ENCODE data around the gene ABCC6. TPM values are rescaled to one million over a fixed set of nuclear protein-coding genes. Genes with fewer than 3 reads are reported as not detected.
"Not testable (repeated sequence)": the region's sequence is repeated elsewhere in the genome, so short reads cannot be mapped to it uniquely, and the experiment has no call there.

Gene ABCC6
- total RNA-seq = not detected

DNA sequence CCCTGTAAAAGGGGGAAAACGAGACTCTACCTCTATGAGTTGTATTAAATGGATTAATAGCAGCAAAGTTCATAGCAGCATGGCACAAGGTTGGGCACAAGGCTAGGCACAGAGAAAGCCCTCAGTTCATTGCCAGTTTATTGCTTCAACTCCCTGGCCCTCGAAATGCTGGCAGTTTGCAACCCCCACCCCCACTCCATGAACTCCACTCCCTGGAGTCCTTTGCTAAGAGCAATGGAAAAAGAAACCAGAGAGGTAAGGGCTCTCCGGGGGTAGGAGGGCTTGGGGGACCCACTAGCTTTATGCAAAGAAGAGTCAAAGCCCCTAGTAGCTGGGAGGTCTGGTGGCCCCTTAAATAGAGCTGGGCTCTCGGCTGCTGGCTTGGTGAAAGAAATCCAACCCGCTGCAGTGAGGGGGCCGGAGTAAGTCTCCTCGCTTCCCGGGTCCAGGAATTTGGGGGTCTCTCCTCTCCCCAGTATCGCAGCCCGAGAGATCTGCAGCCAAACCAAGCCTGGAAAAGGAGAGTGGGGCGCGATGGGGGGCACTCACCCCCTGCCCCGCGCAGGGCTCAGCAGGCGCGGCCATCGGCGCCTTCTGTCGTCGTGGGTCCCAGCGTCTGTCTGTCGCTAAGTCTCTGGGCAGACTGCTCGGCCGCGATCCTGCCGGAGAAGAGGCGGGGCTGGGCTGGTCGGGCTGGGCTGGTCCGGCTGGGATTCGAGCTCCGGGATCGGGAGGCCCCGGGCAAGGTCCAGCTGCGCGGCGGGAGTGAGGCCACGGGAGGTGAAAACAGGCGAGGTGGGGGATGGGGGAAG is at the start of gene ABCC6:
Gene ABCC6, minus strand, starts transcription at position 645 of the 812 bp plus-strand sequence. Its CDS starts 60 bp downstream, at position 585.
- CTCF ChIA-PET, POLR2A ChIA-PET: not testable (repeated sequence)

DNA sequence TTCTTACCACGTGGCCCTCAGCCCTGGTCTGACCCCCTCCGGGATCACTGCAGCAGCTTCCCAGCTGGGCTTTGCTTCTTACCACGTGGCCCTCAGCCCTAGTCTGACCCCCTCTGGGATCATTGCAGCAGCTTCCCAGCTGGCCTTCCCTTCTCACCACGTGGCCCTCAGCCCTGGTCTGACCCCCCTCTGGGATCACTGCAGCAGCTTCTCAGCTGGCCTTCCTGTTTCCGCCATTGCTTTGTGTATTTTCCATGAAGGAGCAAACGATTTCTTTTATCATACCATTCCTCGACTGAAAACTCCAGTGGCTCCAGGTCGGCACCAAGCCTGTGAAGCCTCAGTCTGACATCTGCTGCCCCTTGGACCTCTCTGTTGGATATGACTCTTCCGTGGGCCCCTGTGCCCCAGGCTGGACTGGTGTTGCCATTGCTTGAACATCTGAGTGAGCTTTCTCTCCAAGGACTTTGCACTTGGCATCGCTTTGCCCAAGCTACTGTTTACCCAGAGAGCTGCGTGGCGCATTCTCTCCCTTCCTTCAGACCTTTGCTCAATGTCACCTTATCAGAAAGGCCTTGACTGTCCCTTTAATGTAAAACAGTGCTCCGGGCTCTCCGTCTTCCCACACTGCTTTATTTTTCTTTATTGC is 49.4 kb upstream of the ABCC6 start:
- POLR2A ChIA-PET, CTCF ChIA-PET: not testable (repeated sequence)

DNA sequence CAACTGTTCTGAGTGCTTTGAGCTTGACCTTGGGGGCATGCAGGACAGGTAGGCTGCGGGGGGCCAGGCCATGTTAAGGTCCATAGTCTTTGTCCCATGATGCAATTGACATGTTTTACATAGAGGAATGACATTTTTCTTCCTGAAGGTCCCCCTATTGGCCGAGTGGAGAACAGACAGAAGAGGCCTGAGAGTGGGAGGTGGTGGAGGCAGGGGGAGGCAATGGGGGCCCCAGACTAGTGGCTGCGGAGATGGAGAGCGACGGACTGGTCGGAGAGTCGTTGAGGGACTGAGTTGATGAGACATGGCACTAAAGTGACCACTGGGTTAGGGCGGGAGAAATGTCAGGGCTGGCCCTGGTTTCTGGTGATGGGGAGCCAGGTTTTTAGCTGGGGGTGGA is 48.4 kb upstream of the ABCC6 start:
- POLR2A ChIA-PET = not testable (repeated sequence)

DNA sequence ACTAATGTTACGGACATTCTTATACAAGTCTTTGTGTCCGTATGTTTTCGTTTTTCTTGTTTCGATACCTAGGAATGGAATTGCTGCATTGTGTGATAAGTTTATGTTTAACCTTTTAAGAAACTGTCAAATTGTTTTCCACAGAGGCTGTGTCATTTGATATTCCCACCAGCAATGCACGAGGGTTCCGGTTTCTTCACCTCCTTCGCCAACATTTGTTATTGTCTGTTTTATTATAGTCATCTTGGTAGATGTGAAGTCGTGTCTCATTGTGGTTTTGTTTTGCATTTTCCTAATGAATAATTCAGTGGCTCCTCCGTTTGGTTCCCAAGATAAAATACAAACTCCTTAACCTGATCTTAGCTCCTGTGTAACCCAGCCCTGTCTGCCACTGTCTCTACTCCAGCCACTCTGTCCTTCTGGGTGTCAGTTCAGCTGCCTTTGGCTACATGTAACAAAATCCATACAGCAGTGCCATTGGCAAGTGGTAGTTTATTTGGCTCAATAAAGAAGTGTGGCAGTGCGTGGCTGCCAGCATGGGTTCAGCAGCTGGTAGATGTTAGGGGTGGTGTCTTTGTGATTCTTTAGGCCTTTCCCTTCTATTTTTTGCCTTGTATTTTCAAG is 45.0 kb upstream of the ABCC6 start:
- CTCF ChIA-PET, POLR2A ChIA-PET: not testable (repeated sequence)

More for the DNA sequence above, 48.4 kb upstream of the ABCC6 start:
- CTCF ChIA-PET = not testable (repeated sequence)

DNA sequence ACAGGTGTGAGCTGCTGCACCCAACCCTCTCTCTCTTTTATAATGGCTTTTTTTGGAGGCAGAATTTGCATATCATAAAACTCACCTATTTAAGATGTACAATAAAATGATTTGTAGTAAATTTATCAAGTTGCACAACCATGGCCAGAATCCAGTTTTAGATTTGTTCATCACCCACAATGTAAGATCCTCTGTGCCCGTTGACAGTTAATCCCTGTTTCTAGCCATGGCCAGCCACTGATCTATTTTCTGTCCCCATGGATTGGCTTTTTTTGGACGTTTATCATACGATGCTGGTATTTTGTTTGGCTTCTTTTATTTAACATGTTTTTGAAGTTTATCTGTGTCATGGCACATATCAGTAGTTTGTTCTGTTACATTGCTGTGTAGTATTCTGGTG is 44.4 kb upstream of the ABCC6 start:
- CTCF ChIA-PET, POLR2A ChIA-PET: not testable (repeated sequence)

DNA sequence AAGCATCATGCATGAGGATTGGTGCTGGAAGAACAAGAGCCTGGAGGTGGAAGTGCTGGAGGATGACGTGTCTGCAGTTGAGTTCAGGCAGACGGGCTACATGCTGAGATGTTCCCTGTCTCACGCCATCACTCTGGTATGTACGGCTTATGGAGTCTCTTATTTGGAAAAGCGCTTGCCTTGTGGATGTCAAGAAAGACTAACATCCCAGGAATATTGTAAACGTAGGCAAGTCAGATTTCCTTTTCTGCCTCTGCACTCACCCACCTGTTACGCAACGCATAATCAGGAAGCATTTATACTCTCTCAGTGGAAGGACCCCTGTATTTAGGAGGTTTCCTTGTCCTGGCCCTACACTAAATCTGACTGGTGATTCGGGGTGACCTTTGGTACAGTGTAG is 41.8 kb upstream of the ABCC6 start:
- CTCF ChIA-PET, POLR2A ChIA-PET: not testable (repeated sequence)

DNA sequence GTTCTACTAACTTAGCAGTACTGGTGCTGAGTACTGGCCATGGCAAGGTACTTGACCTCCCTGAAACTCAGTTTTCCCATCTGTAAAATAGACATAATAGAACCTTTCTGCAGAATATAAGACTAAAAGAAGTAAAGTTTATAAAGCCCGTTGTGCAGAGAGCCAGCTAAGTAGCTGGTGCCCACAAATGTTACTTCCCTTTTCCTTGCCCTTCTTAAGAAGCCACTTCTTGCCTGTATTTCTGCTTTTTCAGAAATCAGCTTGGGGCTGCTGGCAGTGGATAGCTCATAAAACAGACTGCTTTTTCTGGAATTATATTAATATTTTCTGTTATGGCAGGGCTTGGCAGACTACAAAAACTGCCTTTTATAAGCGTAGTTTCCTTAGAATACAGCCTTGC is 40.7 kb upstream of the ABCC6 start:
- CTCF ChIA-PET, POLR2A ChIA-PET: not testable (repeated sequence)

DNA sequence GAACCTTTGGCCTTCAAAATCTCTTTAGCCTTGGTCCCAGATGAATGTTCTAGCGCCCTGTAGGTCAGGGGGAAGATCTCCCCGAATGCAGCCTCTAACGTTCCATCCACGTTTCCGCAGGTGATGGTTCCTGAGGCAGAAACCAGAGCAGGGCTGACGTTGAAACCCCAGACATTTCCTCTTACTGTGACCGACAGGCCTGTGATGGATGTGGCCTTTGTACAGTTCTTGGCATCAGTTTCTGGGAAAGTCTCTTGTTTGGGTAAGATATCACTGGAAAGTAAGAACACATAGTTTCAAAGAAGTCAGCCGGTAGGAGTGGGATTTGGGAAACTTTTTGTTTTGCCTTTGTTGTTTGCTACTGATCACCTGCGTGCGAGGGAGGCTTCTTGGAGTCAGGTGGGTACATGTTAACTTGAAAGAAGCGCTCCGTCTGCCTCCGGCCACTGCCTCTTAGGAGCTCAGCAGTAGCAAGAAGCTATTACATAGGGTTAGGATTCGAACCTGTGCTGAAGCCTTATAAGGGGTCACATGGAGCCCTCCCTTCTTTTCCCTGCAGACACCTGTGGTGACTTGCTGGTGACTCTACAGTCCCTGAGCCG is 39.8 kb upstream of the ABCC6 start:
- CTCF ChIA-PET, POLR2A ChIA-PET: not testable (repeated sequence)

DNA sequence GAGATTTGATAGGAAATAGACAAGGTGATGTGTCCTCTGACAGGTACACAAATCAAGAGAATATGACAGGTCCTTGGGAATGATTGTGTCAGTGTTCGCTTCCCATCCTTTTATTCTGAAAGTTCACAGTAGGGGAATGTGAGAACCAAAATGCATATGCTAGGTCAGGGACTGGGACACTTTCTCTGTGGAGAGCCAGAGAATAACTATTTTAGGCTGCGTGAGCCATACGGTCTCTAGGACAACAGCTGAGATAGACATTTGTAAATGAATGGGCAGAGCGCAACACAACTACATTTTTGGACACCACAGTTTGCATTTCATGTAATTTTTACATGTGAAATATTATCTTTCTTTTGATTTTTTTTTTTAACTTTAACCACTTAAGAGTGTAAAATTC is 36.7 kb upstream of the ABCC6 start:
- POLR2A ChIA-PET, CTCF ChIA-PET: not testable (repeated sequence)

DNA sequence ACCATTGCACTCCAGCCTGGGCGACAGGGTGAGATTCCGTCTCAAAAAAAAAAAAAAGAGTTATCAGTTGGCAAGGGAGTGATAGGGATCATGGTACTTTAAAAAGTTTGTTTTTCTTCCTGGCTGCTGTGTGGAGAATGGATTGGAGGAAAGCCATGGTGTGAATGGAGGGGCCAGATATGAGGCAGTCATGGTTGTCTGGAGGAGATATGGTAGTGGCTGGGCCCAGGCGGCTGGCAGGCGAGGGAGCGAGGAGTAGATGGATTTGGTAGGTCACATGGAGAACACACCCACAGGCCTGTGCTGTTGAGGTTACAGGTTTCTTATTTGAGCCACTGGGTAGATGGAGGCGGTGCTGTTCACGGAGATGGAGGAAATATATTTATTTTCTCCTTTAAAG is 35.5 kb upstream of the ABCC6 start:
- CTCF ChIA-PET, POLR2A ChIA-PET: not testable (repeated sequence)

DNA sequence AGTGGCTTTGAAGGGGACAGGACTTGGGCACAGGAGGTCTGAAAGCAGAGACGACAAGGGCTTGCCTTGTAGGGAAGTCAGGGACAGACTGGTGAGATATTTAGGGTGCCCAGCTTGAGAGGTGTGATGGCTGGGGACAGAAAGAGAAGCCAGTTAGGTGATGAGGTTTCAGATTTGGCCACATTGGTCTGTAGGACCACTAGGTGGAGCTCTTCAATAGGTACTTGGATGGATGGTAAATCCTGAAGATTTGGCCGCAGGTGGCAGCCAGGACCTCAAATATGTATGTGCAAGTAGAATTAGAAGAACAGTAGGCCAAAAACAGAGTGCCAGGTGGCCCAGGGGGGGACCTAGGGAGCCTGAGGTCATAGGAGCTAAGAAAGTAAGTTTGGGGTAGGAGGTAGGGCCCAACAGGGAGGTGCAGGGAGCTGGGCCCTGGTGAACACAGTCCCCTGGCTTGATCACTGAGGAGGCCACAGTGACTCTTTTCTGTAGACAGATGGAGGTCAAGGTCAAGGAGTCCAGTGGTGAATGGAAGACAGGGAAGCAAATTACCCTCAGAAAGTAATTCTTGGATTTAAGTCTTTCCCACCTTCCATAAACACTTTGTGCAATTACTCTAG is 34.1 kb upstream of the ABCC6 start:
- CTCF ChIA-PET, POLR2A ChIA-PET: not testable (repeated sequence)

DNA sequence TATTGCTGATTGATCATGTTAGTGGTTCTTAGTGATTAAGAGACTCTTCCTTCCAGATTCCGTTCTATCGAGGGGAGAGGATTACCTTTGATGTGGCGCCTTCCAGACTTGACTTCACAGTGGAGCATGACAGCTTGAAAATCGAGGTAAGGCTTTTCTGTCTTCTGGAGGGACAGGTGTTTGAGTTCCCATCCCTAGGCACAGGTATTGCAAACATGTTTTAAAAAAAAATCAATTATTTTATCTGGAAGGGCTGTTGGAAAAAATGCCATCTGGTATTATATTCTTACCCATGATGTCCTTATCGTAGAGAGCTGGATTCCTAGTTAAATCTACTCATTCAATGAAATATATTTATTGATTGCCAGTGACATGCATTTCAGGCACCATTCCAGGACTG is 29.1 kb upstream of the ABCC6 start:
- POLR2A ChIA-PET, CTCF ChIA-PET: not testable (repeated sequence)

DNA sequence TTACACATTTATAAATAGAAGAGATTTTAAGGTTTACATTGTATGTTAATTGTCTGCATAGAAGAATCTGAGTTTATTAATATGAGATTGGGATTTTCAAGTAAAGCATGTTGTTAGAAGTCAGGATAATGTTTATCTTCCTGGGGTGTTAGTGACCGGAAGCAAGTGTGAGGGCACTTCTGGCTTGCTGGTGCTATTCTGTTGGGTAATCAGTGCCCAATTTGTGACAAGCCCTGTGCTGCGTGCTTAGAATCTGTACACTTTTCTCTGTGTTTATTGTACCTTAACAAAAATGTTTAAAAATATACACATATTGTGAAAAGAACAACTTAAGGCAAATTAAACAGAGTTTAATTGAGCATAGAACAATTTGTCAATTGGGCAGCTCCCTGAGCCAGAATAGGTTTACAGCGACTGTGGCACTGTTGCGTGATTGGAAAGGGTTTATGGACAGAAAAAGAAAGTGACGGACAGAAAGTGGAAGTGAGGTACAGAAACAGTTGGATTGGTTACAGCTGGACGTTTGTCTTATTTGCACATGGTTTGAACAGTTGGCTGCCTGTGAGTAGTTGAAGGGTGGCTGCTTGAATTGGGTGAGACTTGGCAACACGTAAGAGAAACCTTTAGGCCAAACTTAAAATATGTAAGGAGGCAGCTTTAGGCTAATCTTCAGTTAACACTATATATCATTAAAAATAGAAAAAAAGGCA is 26.5 kb upstream of the ABCC6 start:
- CTCF ChIA-PET, POLR2A ChIA-PET: not testable (repeated sequence)

DNA sequence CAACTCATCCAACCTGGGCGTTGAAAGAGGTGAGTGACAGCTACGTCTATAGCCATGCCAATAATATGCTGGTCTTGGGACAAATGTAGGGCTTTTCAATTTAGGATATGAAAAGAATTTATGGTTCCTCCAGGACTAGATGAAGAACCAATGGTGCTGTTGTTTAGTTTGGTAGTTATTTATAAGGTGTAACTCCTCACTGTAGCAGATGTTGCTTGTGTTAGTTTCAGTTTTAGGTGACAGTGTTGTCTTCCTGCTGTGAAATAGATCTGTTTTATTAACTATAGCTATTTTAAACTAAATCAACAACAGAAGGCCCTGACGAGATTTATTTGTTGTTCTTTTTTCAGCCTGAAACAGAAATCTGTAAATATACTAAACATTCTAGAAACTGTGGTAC is 24.1 kb upstream of the ABCC6 start:
- POLR2A ChIA-PET, CTCF ChIA-PET: not testable (repeated sequence)

DNA sequence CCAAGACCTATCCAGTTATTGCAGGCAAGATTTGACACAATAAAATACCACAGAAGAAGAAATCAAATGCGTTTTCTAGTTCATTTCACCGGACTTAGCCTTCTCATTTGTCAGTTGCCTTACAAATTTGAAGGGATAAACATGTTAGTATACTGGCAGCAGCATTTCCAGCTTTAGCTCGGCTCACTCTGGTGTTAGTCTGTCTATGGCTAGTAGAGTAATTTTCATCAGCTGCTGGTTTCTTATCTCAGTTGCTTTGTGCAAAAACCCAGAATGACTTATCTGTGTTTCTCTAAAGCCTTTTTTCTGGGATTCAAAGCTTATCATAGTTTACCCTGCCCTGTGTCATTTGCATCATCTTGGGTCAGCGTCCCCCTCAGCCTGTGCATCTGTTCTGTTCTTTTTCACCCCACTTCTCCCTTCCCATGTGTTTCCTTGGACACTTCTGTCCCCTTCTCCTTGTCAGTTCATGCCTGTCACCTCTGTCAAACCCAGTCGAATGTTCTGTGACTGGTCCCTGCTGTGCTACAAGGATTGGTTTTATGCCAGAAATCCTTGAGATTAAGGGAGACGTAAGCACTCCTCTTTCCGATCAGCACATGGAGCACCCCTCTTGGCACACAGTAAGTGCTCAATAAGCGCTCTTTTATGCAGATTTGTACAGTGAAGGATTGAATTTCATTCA is 23.4 kb upstream of the ABCC6 start:
- CTCF ChIA-PET, POLR2A ChIA-PET: not testable (repeated sequence)

DNA sequence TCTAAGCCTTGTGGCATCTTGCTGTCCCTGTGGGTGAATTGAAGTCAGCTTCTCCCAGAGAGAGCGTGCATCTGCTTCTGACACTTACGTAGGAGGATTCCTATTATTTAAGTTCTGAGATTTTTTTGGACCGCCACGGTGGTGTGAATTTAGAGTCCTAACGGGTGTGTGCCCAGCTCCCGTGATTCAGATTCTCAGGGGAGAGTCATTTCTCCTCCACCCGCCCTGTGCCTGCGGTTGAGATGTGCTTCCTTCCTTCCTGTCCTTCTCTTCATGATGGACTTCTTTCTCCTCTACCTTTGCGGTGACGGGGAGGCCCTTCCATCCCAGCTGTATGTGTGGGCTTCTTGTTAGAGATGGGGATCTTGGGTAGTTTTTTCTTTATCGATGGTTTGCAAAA is 20.6 kb upstream of the ABCC6 start:
- POLR2A ChIA-PET = not testable (repeated sequence)

DNA sequence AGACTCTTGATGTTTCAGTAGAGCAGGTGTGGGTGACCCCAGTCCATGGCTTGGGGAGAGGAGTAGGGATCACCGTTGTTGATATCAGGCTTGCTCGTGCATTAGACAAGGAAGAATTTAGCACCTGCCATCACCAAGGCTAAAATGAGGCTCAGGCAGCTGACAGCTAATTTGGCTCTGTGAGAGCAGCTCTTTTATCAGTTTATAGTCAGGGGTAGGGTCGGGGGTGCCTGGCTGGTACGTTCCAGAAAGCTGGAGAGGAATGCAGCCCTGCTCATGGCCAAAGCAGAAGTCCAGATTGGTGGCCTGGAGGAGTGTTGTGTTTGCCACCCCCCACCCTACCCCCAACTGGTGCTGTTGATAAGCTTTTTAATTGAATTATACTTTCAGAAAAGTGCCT is 17.4 kb upstream of the ABCC6 start:
- POLR2A ChIA-PET, CTCF ChIA-PET: not testable (repeated sequence)

More for the DNA sequence above, 20.6 kb upstream of the ABCC6 start:
- CTCF ChIA-PET = not testable (repeated sequence)

DNA sequence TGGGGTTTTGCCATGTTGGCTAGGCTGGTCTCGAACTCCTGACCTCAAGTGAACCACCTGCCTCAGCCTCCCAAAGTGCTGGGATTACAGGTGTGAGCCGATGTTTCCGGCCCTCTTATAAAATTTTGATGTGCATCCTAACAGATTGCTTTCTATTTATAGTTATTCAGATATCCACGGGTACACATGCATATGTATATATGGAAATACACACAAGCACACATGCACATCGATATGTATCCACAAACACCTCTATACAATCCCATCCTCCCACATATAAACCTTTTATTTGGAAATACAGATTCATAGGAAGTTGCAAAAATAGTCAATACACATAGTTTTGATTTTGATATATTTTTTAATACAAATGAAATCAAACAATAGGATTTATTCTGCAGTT is 14.4 kb upstream of the ABCC6 start:
- POLR2A ChIA-PET, CTCF ChIA-PET: not testable (repeated sequence)

DNA sequence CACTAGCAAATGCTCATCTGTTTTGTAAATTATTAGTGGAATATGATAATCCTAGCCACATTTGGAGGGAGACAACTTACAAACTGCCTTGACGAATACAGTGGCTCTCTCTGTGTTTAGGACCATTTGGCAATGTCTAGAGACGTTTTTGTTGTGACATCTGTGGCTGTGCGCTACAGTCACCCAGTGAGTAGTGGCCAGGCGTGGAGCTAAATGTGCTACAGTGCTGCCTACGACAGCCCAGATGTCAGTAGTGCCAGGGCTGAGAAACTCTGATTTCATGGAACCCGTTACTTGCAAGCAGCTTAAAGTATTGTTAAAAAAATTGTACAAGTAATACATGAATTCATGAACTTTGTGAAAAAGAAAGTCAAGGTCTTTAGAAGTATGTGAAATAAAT is 13.8 kb upstream of the ABCC6 start:
- POLR2A ChIA-PET, CTCF ChIA-PET: not testable (repeated sequence)

DNA sequence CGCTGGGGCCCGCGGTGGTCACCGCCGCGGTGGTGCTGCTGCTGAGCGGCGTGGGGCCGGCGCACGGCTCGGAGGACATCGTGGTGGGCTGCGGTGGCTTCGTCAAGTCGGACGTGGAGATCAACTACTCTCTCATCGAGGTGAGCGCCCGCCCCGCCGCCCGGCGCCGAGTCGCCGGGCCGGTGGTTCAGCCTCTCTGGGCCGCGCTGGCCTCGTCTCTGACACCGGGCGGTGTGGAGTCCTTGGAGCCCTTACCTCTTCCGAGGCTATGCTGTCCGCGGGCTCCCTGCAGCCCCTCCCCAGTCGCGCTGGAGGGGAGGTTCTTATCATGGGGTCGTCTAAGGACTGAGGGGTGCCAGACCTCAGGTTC is 9.4 kb upstream of the ABCC6 start:
- POLR2A ChIA-PET, CTCF ChIA-PET: not testable (repeated sequence)

Measured in activated CD8-positive, alpha-beta memory T cell treated with anti-CD3 and anti-CD28 coated beads for 36 hours (primary cell).